Measurements from ENCODE around the gene PTGER4.
"Not testable (repeated sequence)": the region's sequence is repeated elsewhere in the genome, so short reads cannot be mapped to it uniquely, and the experiment has no call there.

PTGER4 gene

DNA sequence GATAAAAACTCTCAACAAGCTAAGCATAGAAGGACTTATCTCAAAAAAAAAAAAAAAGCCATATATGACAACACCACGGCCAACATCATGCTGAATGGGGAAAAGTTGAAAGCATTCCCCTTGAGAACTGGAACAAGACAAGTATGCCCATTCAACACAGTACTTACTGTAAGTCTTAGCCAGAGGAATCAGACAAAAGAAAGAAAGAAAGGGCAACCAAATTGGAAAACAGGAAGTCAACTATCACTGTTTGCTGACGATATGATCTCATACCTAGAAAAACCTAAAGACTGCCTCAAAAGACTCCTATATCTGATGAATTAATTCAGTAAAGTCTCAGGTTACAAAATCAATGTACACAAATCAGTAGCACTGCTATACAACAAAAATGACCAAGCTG is 24.6 kb upstream of the PTGER4 start:
- no peak for TF ChIP-seq CTCF (IDR thresholded peaks at IDR 0.05; ENCODE audit: low read depth, low read length)
- peak; percentile 11 to 12 for DNase-seq (ENCODE audit: low read depth in 2 of 2)
- no peak overlapping the region for H3K4me3 ChIP-seq (replicated peaks in 1 of 2; ENCODE audit: low read depth in 2 of 2, low read length in 2 of 2)

DNA sequence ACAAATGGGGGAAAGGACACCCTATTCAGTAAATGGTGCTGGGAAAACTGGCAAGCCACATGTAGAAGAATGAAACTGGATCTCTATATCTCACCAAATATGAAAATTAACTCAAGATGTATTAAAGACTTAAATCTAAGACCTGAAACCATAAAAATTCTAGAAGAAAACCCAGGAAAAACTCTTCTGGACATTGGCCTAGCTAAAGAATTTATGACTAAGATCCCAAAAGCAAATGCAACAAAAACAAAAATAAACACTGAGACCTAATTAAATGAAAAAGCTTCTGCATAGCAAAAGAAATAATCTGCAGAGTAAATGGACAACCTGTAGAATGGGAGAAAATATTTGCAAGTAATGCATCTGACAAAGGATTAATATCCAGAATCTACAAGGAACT is 23.6 kb upstream of the PTGER4 start:
- DNase-seq (ENCODE audit: low read depth in 2 of 2), result peak in 1 of 2 donors; percentile 17
- not testable (repeated sequence) for H3K4me3 ChIP-seq (replicated peaks in 1 of 2; ENCODE audit: low read depth in 2 of 2, low read length in 2 of 2)

DNA sequence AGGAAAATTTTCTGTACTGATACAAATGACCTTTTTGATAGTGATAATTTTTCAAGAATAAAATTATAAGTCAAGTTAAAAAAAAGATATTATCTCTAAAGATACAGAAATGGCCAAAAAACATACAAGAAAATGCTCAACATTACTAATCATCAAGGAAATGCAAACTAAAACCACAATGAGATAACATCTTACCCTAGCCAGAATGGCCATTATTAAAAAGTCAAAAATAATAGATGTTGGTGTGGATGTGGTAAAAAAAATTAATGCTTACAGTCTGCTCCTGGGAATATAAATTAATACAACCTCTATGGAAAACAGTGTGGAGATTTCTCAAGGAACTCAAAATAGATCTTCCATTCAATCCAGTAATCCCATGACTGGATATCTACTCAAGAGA is 22.9 kb upstream of the PTGER4 start:
- no peak for DNase-seq (ENCODE audit: low read depth in 2 of 2)
- TF ChIP-seq CTCF (IDR thresholded peaks at IDR 0.05; ENCODE audit: low read depth, low read length), result no peak
- H3K4me3 ChIP-seq (replicated peaks in 1 of 2; ENCODE audit: low read depth in 2 of 2, low read length in 2 of 2), result no peak overlapping the region

DNA sequence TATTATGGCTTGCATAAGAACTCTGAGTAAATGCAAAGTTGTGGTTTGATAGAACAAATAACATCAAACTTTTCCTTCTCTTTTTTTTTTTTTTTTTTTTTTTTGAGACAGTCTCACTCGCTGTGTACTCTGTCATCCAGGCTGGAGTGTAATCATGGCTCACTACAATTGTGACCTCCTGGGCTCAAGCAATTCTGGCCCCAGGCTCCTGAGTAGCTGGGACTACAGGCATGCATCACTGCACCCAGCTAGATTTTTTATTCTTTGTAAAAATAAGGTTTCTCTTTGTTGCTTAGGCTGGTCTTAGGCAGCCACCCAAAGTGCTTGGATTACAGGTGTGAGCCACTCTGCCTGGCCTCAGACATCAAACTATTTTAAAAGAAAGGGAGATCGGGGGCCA is 19.0 kb upstream of the PTGER4 start:
- H3K4me3 ChIP-seq (replicated peaks in 1 of 2; ENCODE audit: low read depth in 2 of 2, low read length in 2 of 2), result no peak overlapping the region
- no peak for DNase-seq (ENCODE audit: low read depth in 2 of 2)
- no peak for TF ChIP-seq CTCF (IDR thresholded peaks at IDR 0.05; ENCODE audit: low read depth, low read length)

- no peak for TF ChIP-seq CTCF (IDR thresholded peaks at IDR 0.05; ENCODE audit: low read depth, low read length)
- no peak overlapping the region for H3K4me3 ChIP-seq (replicated peaks in 1 of 2; ENCODE audit: low read depth in 2 of 2, low read length in 2 of 2)
- DNase-seq (ENCODE audit: low read depth in 2 of 2), result no peak
These were observed 13.9 kb upstream of the PTGER4 start for GRCh38 chr5:40665635-40666298.

GRCh38 chr5:40666657-40667056 is 13.1 kb upstream of the PTGER4 start:
- DNase-seq (ENCODE audit: low read depth in 2 of 2), result no peak
- TF ChIP-seq CTCF (IDR thresholded peaks at IDR 0.05; ENCODE audit: low read depth, low read length), result no peak
- no peak overlapping the region for H3K4me3 ChIP-seq (replicated peaks in 1 of 2; ENCODE audit: low read depth in 2 of 2, low read length in 2 of 2)

DNA sequence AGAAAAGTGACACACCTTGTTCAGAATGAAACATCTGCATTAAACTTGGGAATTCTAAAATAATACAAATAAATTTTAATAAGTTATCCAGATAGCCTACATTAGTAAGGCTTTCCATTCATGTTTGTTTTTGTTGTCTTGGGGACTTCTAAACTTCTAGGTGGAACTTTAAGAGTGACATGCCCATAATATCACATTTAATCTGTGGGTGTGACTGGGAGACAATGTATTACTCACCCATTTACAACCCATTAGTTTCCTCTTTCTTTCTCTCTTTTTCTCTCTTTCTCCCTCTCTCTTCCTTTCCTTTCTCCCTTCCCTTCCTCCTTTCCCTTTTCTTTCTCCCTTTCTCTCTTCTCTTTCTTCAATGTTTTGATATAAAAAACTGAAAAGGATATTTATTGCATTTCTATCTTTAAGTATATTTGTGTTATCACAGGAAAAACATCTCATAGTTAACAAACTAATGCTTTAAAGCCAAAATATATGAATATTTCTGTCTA is 12.5 kb upstream of the PTGER4 start:
- H3K4me3 ChIP-seq (replicated peaks in 1 of 2; ENCODE audit: low read depth in 2 of 2, low read length in 2 of 2), result no peak overlapping the region
- no peak for TF ChIP-seq CTCF (IDR thresholded peaks at IDR 0.05; ENCODE audit: low read depth, low read length)
- no peak for DNase-seq (ENCODE audit: low read depth in 2 of 2)
